HG02763 (cell line): ENCODE results near the gene MOCS1.

Experiments
- ATAC-seq: cut with Tn5 transposase; IDR thresholded peaks from one replicate; pipeline ENCODE4 v1.9.1; 2021; ENCODE audit warnings: mild to moderate bottlenecking, moderate library complexity; ENCODE audit not compliant: unreplicated experiment

The MOCS1 gene

GRCh38 chr6:39905640-39905975, 28.7 kb downstream of the MOCS1 start:
- no peak for ATAC-seq

GRCh38 chr6:39904946-39905639, 29.2 kb downstream of the MOCS1 start:
- no peak for ATAC-seq

GRCh38 chr6:39903656-39904055, 30.6 kb downstream of the MOCS1 start:
- no peak for ATAC-seq

GRCh38 chr6:39902786-39903465, 31.3 kb downstream of the MOCS1 start:
- no peak for ATAC-seq

- no peak for ATAC-seq
These were observed 32.1 kb downstream of the MOCS1 start for GRCh38 chr6:39902136-39902535.

- ATAC-seq, result no peak
These were observed 32.6 kb downstream of the MOCS1 start for GRCh38 chr6:39901670-39902069.

GRCh38 chr6:39901116-39901655, 33.1 kb downstream of the MOCS1 start:
- ATAC-seq, result no peak

- ATAC-seq, result no peak
These were observed 34.5 kb downstream of the MOCS1 start for GRCh38 chr6:39899554-39900295.

- no peak for ATAC-seq
These were observed 35.6 kb downstream of the MOCS1 start for GRCh38 chr6:39898625-39899024.

GRCh38 chr6:39897698-39898097, 36.6 kb downstream of the MOCS1 start:
- no peak for ATAC-seq

- no peak for ATAC-seq
These were observed 37.6 kb downstream of the MOCS1 start for GRCh38 chr6:39896701-39897100.

- ATAC-seq, result no peak
These were observed 41.0 kb downstream of the MOCS1 start for GRCh38 chr6:39893286-39893685.

GRCh38 chr6:39892490-39893129, 41.7 kb downstream of the MOCS1 start:
- no peak for ATAC-seq

GRCh38 chr6:39891976-39892375, 42.3 kb downstream of the MOCS1 start:
- ATAC-seq, result no peak

- no peak for ATAC-seq
These were observed 42.9 kb downstream of the MOCS1 start for GRCh38 chr6:39891353-39891752.

GRCh38 chr6:39889229-39889628, 45.0 kb downstream of the MOCS1 start:
- ATAC-seq, result no peak

GRCh38 chr6:39887692-39888450, 46.4 kb downstream of the MOCS1 start:
- ATAC-seq, result no peak

GRCh38 chr6:39886871-39887270, 47.4 kb downstream of the MOCS1 start:
- ATAC-seq, result no peak

GRCh38 chr6:39885691-39886090, 48.6 kb downstream of the MOCS1 start:
- ATAC-seq, result no peak

- no peak for ATAC-seq
These were observed 49.6 kb downstream of the MOCS1 start for GRCh38 chr6:39884696-39885095.

- no peak for ATAC-seq
These were observed 51.7 kb downstream of the MOCS1 start for GRCh38 chr6:39882531-39882899.
